HG03103 (cell line): ENCODE data around the gene LMNA.
"Not testable (repeated sequence)": the region's sequence is repeated elsewhere in the genome, so short reads cannot be mapped to it uniquely, and the experiment has no call there.

Experiments used
- ATAC-seq: cut with Tn5 transposase; IDR thresholded peaks from one replicate; pipeline ENCODE4 v1.9.1; 2021; ENCODE audit warnings: low read depth; ENCODE audit not compliant: unreplicated experiment

Gene LMNA

GRCh38 chr1:156119503-156120209 lies 5.1 kb downstream of the LMNA start:
- ATAC-seq = no peak

GRCh38 chr1:156120318-156120717 lies 5.8 kb downstream of the LMNA start:
- ATAC-seq = no peak

GRCh38 chr1:156121005-156121404 lies 6.5 kb downstream of the LMNA start:
- ATAC-seq = not testable (repeated sequence)

GRCh38 chr1:156121457-156121856 lies 6.9 kb downstream of the LMNA start:
- no peak for ATAC-seq

- ATAC-seq = no peak
These were observed 7.6 kb downstream of the LMNA start for GRCh38 chr1:156122086-156122485.

- ATAC-seq = no peak
These were observed 8.2 kb downstream of the LMNA start for GRCh38 chr1:156122519-156123355.

- ATAC-seq = no peak
These were observed 9.1 kb downstream of the LMNA start for GRCh38 chr1:156123356-156124196.

GRCh38 chr1:156124557-156125483 lies 10.3 kb downstream of the LMNA start:
- no peak for ATAC-seq

- not testable (repeated sequence) for ATAC-seq
These were observed 11.0 kb downstream of the LMNA start for GRCh38 chr1:156125544-156125943.

GRCh38 chr1:156126043-156126629 lies 11.6 kb downstream of the LMNA start:
- ATAC-seq = no peak

GRCh38 chr1:156126630-156127534 lies 12.4 kb downstream of the LMNA start:
- no peak for ATAC-seq

GRCh38 chr1:156128308-156128653 lies 13.8 kb downstream of the LMNA start:
- no peak for ATAC-seq

- no peak for ATAC-seq
These were observed 14.4 kb downstream of the LMNA start for GRCh38 chr1:156128654-156129597.

GRCh38 chr1:156129687-156130577 lies 15.4 kb downstream of the LMNA start:
- ATAC-seq = no peak

GRCh38 chr1:156130578-156130942 lies 16.0 kb downstream of the LMNA start:
- ATAC-seq = no peak

GRCh38 chr1:156134716-156135435 lies 20.4 kb downstream of the LMNA start:
- ATAC-seq = no peak
